ENCODE measurements around the gene H3-3A.
A peak's percentile ranks its signal among the peaks of the same experiment; 100 is the strongest.

The H3-3A gene

DNA sequence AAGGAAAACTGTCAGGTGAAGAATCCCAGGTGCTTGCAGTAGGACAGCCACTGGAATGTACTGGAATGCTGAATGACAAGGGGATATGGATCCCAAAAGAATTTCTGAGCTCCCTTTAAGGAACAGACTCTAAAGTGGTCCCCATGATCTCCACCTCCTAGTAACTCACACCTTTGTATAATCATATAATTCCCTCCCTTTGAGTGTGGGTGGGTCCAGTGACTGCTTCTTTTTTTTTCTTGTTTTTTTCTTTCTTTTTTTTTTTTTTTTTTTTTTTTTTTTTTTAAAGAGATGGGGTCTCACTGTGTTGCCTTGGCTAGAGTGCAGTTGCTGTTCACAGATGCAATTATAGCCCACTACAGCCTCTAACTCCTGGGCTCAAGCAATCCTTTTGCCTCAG is 28.5 kb upstream of the H3-3A start:
- no peak overlapping the region for H3K27ac Mint-ChIP-seq
- H3K36me3 Mint-ChIP-seq (ENCODE audit: low read depth): no peaks in the 10 kb centered on the region
- H3K27me3 Mint-ChIP-seq (ENCODE audit: low read depth, poor library complexity): peaks cover 8% of the 10 kb centered on the region
- no peak overlapping the region for H3K4me3 Mint-ChIP-seq
- no peak for DNase-seq
- no peaks in the 10 kb centered on the region for H3K9me3 Mint-ChIP-seq
- H3K4me1 Mint-ChIP-seq: peaks cover 2% of the 10 kb centered on the region
- TF ChIP-seq, protein P1, sequence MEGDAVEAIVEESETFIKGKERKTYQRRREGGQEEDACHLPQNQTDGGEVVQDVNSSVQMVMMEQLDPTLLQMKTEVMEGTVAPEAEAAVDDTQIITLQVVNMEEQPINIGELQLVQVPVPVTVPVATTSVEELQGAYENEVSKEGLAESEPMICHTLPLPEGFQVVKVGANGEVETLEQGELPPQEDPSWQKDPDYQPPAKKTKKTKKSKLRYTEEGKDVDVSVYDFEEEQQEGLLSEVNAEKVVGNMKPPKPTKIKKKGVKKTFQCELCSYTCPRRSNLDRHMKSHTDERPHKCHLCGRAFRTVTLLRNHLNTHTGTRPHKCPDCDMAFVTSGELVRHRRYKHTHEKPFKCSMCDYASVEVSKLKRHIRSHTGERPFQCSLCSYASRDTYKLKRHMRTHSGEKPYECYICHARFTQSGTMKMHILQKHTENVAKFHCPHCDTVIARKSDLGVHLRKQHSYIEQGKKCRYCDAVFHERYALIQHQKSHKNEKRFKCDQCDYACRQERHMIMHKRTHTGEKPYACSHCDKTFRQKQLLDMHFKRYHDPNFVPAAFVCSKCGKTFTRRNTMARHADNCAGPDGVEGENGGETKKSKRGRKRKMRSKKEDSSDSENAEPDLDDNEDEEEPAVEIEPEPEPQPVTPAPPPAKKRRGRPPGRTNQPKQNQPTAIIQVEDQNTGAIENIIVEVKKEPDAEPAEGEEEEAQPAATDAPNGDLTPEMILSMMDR (IDR thresholded peaks at IDR 0.05): no peak

DNA sequence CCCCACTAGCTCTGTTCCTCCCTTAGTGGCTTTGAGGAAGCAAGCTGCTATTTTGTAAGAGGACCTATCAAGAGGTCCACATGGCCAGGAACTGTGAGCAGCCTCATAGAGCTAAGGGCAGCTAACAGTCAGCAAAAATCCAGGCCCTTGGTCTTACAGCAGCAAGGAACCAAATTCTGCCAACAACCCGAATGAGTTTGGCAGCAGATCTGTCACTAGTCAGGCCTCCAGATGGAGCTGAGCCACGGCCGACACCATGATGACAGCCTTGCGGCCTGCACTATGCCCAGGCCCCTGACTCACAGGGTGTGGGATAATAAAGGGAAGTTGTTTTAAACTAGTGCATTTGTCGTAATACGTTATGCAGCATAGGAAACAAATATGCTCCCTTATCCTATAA is 28.0 kb upstream of the H3-3A start:
- H3K4me1 Mint-ChIP-seq: no peaks in the 10 kb centered on the region
- H3K9me3 Mint-ChIP-seq: no peaks in the 10 kb centered on the region
- H3K27ac Mint-ChIP-seq: no peak overlapping the region
- H3K4me3 Mint-ChIP-seq: no peak overlapping the region
- H3K36me3 Mint-ChIP-seq (ENCODE audit: low read depth): no peaks in the 10 kb centered on the region
- DNase-seq: no peak
- H3K27me3 Mint-ChIP-seq (ENCODE audit: low read depth, poor library complexity): peaks cover 8% of the 10 kb centered on the region
- TF ChIP-seq, protein P1 (IDR thresholded peaks at IDR 0.05): no peak

- TF ChIP-seq, protein P1 (IDR thresholded peaks at IDR 0.05): no peak
- Mint-ChIP-seq H3K27me3 (ENCODE audit: low read depth, poor library complexity) (peaks cover 8% of the 10 kb centered on the region), H3K9me3 (no peaks in the 10 kb centered on the region), H3K27ac (no peak overlapping the region), H3K4me3 (no peak overlapping the region), H3K4me1 (no peaks in the 10 kb centered on the region), H3K36me3 (ENCODE audit: low read depth) (no peaks in the 10 kb centered on the region)
- DNase-seq: no peak
Observed at GRCh38 chr1:226035915-226036314, 26.6 kb upstream of the H3-3A start.

DNA sequence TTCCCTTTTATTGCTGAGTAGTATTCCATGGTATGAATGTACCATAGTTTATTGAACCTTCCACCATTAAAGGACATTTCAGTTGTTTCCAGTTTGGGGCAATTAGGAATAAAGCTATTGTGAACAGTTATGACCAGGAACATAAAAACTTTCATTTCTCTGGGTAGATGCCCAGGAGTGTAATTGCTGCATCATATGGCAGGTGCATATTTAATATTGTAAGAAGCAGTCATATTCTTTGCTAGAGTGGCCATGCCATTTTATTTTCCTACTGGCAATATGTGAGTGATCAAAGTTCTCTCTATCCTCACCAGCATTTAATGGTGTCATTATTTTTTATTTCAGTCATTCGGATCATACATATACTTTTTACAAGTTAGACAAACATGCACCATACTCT is 23.9 kb upstream of the H3-3A start:
- no peaks in the 10 kb centered on the region for H3K9me3 Mint-ChIP-seq
- no peak overlapping the region for H3K27ac Mint-ChIP-seq
- H3K27me3 Mint-ChIP-seq (ENCODE audit: low read depth, poor library complexity): no peaks in the 10 kb centered on the region
- H3K4me3 Mint-ChIP-seq: no peak overlapping the region
- no peak for DNase-seq
- H3K36me3 Mint-ChIP-seq (ENCODE audit: low read depth): no peaks in the 10 kb centered on the region
- TF ChIP-seq, protein P1 (IDR thresholded peaks at IDR 0.05): no peak
- no peaks in the 10 kb centered on the region for H3K4me1 Mint-ChIP-seq

GRCh38 chr1:226041419-226041818 is 21.1 kb upstream of the H3-3A start:
- TF ChIP-seq, protein P1 (IDR thresholded peaks at IDR 0.05): no peak
- Mint-ChIP-seq H3K27ac (no peak overlapping the region), H3K36me3 (ENCODE audit: low read depth) (peaks cover 6% of the 10 kb centered on the region), H3K9me3 (peaks cover 7% of the 10 kb centered on the region), H3K4me1 (peaks cover 5% of the 10 kb centered on the region), H3K4me3 (no peak overlapping the region), H3K27me3 (ENCODE audit: low read depth, poor library complexity) (no peaks in the 10 kb centered on the region)
- no peak for DNase-seq

- peaks cover 4% of the 10 kb centered on the region for H3K27me3 Mint-ChIP-seq (ENCODE audit: low read depth, poor library complexity)
- TF ChIP-seq, protein P1 (IDR thresholded peaks at IDR 0.05): no peak
- peak overlapping the region; percentile 18 for H3K27ac Mint-ChIP-seq
- no peak for DNase-seq
- peaks cover 6% of the 10 kb centered on the region for H3K36me3 Mint-ChIP-seq (ENCODE audit: low read depth)
- peaks cover 5% of the 10 kb centered on the region for H3K4me1 Mint-ChIP-seq
- H3K9me3 Mint-ChIP-seq: peaks cover 7% of the 10 kb centered on the region
- H3K4me3 Mint-ChIP-seq: no peak overlapping the region
Observed at GRCh38 chr1:226044514-226045101, 17.9 kb upstream of the H3-3A start.
